Gastrocnemius medialis (tissue), 4 donors: ENCODE measurements around the gene RBFOX2.

Source experiments
- POLR2A ChIP-seq, 2 donors: fragments of 450-650 bp; IDR thresholded peaks; one replicate each; pipeline ENCODE4 v1.6.1; 2017; ENCODE audit warnings: antibody characterized with exemption in 2 of 2, mild to moderate bottlenecking in 2 of 2, moderate library complexity in 2 of 2
- TF ChIP-seq, protein P1 (sequence below), 5 experiments: fragments of 450-650 bp in 3 of 5; fragments of 200-600 bp in 2 of 5; sonication (generic) in 2 of 5; IDR thresholded peaks in 4 of 5; conservative IDR thresholded peaks in 1 of 5; 1 replicate in 4 of 5; 2 replicates in 1 of 5; pipeline ENCODE4 v1.5.1; 2016 to 2019; ENCODE audit warnings: antibody characterized with exemption in 5 of 5, mild to moderate bottlenecking in 3 of 5, moderate library complexity in 3 of 5

DNA sequence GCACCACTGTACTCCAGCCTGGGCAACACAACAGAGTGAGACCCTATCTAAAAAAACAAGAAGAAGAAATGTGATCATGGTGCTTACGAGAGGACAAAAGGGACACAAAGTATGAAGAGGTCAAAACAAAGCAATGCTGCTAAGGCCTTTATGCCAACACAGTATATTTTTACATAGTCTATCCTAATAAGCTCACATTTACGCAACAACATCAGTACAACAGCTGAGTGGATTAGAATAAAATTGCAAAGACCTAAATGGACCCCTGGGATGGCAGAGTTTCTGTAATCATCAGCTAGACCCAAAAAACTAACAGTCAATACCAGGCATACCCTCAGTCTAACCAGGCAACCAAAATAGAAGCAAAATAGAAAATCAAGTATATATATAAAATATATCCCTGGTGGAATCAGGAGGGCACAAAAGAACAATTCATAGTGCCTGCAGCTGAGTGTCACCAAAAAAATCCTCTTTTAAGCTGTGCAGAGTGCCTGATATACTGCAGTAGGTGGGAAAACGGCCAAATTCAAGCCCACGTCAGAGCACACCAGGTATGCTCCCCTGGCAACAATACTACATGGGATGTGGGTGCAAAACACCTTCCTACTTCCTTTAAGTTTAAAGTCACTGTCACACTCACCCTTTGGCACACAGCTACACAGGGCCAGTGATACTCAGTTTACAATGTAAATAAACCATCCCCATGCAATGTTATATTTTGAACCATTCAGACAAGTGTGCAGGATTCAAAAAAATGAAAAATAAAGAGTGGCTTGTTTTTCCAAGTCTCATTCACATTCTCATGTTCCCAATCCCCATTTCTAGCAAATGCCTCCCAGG lies 57.8 kb downstream of the RBFOX2 start:
- TF ChIP-seq, protein P1, sequence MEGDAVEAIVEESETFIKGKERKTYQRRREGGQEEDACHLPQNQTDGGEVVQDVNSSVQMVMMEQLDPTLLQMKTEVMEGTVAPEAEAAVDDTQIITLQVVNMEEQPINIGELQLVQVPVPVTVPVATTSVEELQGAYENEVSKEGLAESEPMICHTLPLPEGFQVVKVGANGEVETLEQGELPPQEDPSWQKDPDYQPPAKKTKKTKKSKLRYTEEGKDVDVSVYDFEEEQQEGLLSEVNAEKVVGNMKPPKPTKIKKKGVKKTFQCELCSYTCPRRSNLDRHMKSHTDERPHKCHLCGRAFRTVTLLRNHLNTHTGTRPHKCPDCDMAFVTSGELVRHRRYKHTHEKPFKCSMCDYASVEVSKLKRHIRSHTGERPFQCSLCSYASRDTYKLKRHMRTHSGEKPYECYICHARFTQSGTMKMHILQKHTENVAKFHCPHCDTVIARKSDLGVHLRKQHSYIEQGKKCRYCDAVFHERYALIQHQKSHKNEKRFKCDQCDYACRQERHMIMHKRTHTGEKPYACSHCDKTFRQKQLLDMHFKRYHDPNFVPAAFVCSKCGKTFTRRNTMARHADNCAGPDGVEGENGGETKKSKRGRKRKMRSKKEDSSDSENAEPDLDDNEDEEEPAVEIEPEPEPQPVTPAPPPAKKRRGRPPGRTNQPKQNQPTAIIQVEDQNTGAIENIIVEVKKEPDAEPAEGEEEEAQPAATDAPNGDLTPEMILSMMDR (IDR thresholded peaks at IDR 0.05 in 4 of 5, conservative IDR thresholded peaks at IDR 0.05 in 1 of 5), result no peak
- no peak for TF ChIP-seq POLR2A (IDR thresholded peaks at IDR 0.05)
